Measurements from ENCODE around the gene SVIL.
"Not testable (repeated sequence)": the region's sequence is repeated elsewhere in the genome, so short reads cannot be mapped to it uniquely, and the experiment has no call there.

SVIL gene

GRCh38 chr10:29609696-29610095 is 25.1 kb downstream of the SVIL start:
- intact Hi-C loops (cut with DNase I), result no loop called here
- no peak for DNase-seq

GRCh38 chr10:29608476-29609301 is 26.1 kb downstream of the SVIL start:
- no peak for DNase-seq
- intact Hi-C loops (cut with DNase I), result no loop called here

DNA sequence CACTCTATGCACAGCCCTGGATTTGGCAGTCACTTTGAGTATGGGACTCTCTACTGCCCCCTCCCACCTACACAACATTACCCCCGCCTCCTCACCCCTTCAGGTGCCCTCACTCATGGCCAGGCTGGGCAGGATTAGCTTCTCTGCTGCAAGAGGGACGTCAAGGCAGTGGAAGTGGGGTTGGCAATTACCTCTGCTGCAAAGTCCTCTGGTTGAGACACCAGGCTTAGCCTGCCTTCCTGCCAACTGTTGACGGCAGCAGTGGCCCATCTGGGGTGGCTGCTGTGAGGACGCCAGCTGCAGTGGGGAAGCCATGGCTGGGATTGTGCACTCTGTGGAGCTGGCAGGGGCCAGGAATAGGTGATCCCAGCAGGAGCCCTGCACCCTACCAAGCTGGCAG is 26.7 kb downstream of the SVIL start:
- intact Hi-C loops (cut with DNase I), result no loop called here
- DNase-seq, result no peak

DNA sequence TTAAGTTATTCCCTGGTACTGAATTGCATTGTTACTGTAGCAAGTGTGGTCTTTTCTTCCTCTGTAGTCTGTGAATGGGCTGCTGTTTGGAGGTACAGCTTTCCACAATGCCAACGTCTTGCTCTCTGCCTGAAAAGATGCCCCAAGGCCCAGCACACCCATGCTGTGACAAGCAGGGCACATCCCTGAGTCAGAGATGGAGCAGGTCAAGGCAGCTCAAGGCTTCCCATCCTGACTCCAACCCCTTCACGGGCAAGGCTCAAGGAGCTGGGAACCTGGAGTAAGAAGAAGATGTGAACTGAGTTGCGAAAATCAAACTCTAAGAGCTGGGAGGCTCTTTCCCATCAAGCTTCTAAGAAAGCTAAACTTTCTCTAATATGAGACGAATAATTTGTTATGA is 27.2 kb downstream of the SVIL start:
- intact Hi-C loops (cut with DNase I), result no loop called here

DNA sequence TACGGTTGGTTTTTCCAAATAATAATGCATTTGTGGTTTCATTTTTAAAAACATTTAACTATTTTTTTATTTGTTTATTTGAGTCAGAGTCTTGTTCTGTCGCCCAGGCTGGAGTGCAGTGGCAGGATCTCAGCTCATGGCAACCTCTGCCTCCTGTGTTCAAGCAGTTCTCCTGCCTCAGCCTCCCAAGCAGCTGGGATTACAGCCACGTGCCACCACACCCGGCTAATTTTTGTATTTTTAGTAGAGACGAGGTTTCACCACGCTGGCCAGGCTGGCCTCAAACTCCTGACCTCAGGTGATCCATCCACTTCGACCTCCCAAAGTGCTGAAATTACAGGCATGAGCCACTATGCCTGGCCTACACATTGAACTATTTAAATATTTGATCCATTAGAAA is 28.1 kb downstream of the SVIL start:
- DNase-seq; intact Hi-C loops (cut with DNase I): not testable (repeated sequence)

More for the DNA sequence above, 27.2 kb downstream of the SVIL start:
- no peak for DNase-seq

DNA sequence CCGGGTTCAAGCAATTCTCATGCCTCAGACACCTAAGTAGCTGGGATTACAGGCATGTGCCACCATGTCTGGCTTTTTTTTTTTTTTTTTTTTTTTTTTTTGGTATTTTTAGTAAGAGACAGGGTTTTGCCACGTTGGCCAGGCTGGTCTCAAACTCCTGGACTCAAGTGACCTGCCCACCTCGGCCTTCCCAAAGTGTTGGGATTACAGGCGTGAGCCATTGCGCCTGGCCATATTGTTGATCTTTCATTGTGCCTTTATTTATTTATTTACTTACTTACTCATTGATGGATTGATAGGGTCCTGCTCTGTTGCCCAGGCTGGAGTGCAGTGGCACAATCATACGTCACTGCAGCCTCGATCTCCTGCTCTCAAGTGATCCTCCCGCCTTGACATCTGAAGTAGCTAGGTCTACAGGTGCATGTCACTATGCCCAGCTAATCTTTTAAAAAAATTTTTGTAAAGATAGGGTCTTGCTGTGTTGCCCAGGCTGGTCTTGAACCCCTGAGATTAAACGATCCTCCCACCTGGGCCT is 30.4 kb downstream of the SVIL start:
- DNase-seq, result no peak
- intact Hi-C loops (cut with DNase I), result no loop called here

DNA sequence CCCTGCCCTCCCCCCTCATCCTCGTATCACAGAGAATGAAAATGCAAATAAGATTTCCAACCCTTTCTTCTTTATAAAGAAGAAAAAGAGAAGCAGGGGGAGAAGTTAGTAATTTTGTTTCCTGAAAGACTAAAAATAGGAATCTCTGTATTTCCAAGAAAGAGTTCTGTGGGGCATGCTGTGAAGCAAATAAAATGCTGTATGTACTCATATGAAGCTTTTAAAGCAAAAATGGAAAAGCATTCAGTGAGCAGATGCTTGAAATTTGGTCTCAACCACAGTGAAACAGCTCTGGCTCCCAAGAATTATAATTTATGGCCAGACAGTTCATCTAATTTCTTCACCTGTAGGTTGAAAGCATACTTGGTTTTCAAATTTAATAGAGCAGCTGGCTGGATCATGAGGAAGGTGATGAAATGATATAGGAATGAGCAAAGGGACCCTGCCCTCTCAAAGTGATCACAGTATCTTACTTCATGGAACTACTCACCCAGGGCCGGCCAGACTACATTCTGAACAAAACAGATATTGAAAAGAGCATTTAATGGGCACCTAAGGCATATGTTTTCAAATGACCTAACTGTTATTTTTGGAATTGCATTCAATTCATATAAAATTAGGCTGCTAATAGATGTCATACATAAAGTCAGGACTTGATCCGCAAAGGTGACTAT is 31.4 kb downstream of the SVIL start:
- no peak for DNase-seq
- intact Hi-C loops (cut with DNase I), result no loop called here

- no peak for DNase-seq
- intact Hi-C loops (cut with DNase I), result no loop called here
Observed at GRCh38 chr10:29600821-29601220, 34.0 kb downstream of the SVIL start.

DNA sequence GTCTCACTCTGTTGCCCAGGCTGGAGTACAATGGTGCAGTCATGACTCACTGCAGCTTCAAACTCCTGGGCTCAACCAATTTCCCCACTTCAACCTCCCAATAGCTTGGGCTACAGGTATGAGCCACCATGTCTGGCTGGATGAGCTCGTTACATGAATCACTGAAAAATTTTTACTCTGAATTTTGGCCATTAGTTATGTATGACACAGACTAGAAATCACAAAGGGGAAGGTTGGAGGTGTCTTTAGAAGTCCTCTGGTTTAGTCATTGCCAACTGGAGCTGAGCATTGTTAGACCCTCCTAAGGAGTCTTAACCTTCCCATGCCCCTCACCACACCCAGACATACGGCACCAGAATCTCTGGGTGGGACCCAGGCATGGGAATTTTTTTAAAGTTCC is 34.7 kb downstream of the SVIL start:
- intact Hi-C loops (cut with DNase I), result no loop called here
- DNase-seq, result no peak

GRCh38 chr10:29598851-29599311 is 35.9 kb downstream of the SVIL start:
- intact Hi-C loops (cut with DNase I), result no loop called here
- no peak for DNase-seq

GRCh38 chr10:29596826-29597225 is 37.9 kb downstream of the SVIL start:
- no peak for DNase-seq
- intact Hi-C loops (cut with DNase I), result no loop called here

- DNase-seq, result no peak
- intact Hi-C loops (cut with DNase I), result no loop called here
Observed at GRCh38 chr10:29596356-29596755, 38.4 kb downstream of the SVIL start.

DNA sequence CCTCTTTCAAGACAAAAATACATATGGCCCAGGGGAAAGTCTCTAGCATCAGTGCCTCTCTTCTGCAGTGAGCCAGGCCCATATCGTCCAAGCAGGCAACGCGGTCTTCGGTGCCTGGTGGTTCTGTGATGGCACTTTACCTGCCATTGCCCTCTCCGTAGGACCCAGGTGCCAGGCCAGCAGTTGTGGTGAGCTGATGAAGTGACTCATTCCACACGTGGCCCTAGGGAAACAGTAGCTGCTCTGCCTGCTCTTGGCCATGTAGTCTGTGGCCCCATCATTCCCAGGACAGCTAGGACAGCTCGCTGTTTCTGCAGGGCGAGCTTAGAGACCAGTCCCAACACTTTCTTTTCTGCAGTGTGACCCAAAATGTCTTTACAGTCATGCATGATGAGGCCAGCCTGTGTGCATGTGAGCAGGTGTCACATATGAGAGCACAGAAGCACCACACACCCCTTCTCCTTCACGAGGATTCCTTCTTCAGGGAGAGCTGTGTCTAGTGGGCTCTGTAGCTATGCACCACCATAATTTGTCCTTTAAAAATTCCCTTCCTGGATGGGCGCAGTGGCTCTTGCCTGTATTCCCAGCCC is 39.0 kb downstream of the SVIL start:
- no peak for DNase-seq
- intact Hi-C loops (cut with DNase I), result no loop called here

GRCh38 chr10:29595146-29595545 is 39.6 kb downstream of the SVIL start:
- no peak for DNase-seq
- intact Hi-C loops (cut with DNase I), result no loop called here

DNA sequence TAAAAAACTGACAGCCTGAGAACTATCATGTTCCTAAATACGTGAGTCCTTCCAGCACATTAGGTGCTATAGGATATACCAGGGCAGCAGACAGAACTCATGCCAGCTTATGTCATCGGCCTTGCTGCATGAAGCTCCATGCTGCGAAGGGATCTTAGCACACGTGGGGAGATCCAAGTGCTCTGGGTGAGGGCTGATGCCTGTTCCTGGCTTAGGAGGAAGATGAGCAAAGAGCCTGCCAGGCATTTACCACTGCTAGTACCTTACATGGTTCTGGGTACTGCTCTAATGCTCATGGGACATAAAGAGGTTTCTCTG is 43.2 kb downstream of the SVIL start:
- no peak for DNase-seq
- intact Hi-C loops (cut with DNase I), result no loop called here

DNA sequence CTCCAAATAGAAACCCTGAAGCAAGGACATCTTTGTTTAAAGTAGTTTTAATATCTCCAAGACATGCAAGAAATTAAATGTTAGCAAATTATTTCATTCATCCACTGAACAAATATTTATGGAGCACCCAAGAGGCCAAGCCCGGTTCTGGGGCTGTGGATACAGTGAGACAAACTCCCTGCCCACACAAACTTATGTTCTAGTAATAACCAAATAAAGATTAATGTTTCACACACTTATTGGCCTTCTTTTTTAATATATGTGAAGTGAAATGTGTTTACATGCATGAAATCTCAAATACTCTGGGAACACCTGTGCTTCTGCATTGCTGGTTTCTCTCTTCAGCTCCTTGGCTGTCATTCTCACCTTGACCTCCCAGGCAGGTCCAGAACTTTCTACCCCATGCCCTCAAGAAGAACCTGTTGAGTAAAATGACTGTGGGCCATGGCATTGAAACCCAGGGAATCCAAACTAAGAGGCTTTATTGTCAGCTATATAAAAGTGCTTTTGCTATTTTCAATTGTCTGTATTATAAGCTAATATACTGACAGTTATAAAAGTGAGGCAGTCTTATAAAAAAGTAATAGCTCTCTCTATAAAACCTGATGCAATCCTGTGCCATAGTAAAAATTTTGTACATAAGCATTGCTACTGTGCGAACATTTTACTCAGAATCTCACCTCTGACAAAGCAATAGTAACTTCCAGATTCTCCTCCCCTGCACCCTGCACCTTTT is 43.7 kb downstream of the SVIL start:
- no peak for DNase-seq
- intact Hi-C loops (cut with DNase I), result no loop called here

DNA sequence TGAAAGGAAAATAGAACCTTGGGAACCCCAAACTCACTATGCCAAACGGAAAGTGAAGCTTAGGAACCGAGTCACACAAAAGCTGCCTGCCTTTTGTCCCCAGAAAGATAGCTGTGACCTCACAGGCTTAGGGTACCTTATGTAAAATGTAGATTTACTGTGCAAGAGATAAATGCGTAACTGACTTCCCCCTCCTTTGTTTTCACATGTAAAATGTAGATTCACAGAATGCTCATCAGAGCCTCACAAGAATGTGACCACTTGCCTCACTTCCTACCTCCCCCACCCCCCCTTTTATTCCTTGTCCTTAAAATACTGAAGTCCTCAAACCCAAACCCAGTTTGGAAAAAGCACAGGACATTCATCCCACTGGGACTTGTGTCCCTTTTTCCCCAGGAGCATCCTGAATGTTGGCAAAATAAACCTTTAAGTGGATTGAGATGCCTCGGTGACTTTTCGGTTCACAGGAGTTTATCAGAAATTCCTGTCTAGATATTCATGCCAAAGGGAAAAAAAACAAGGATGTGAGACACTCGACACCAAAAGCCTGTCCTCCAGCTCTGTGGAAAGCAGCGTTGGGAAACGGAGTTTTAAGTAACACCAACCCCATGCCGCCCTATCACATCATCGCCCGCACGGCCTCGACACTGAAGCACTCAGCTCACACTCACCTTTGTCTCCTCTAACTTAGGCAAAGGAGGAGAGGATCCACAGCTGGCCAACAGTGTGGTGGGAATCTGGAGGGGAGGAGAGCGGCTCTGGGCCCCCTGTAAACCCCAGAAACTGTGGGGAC is 45.9 kb downstream of the SVIL start:
- no peak for DNase-seq
- intact Hi-C loops (cut with DNase I), result no loop called here

DNA sequence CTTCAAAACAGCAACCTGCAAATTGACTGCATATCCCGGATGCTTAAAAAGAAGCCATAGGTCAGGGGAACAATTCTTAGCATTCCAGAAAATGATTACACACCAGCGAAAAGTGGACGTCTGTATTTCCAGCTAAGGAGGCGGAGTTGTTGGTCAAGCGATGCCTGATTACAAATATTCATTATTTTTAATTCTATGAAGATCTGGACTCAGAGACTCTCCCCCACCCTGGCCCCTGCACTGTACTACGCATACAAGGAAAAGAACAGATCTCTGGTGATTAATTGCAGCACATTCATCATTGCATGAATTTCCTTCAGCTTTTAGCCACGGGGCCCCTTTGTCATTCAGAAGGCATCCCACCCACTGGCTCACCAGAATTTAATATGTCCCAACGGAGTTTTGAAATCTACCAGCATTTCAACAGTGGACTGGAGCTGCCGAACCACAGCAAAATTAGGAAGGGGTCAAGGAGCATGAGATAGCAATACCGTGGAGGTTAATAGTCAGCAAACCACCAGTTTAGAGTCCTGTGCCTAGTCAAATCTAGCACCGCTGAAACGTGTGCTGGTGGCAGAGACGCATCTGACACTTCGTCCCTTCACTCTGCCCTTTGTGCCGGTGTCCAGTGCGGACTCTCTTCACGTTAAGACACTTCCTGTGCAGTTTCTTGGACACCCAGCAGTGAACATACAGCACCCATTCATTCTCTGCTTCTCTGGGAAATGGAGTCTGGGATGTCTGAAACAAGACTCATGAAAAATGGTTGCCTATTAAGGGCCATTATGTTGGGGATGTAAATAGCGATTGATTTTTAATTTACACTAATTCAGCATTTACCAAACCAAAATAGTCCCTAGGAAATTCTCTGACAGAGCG is 46.8 kb downstream of the SVIL start:
- intact Hi-C loops (cut with DNase I); DNase-seq: not testable (repeated sequence)

Measured in head of caudate nucleus (tissue), 42 donors.